NCI-H2029 treated with DMSO at 0.1 percent for 48 hours (cell line): ENCODE data around the gene ZC3H14.
"Not testable (repeated sequence)": the region's sequence is repeated elsewhere in the genome, so short reads cannot be mapped to it uniquely, and the experiment has no call there.

ENCODE experiments used
- DNase-seq: peaks from one replicate; lab custom pipeline; 2025; lab: John Stamatoyannopoulos, UW

The ZC3H14 gene

GRCh38 chr14:88562831-88563686 lies at the start of gene ZC3H14:
TSS of gene ZC3H14 (plus strand) at chr14:88563037. CDS start at chr14:88563134, 97 bp downstream.
- no peak for DNase-seq

GRCh38 chr14:88515499-88516221 lies 47.2 kb upstream of the ZC3H14 start:
- no peak for DNase-seq

GRCh38 chr14:88516861-88517357 lies 45.9 kb upstream of the ZC3H14 start:
- no peak for DNase-seq

GRCh38 chr14:88518592-88519512 lies 44.0 kb upstream of the ZC3H14 start:
- no peak for DNase-seq

GRCh38 chr14:88519907-88520306 lies 42.9 kb upstream of the ZC3H14 start:
- no peak for DNase-seq

- no peak for DNase-seq
Observed at GRCh38 chr14:88521818-88522217, 41.0 kb upstream of the ZC3H14 start.

GRCh38 chr14:88522393-88522792 lies 40.4 kb upstream of the ZC3H14 start:
- DNase-seq, result no peak

- DNase-seq, result not testable (repeated sequence)
Observed at GRCh38 chr14:88529889-88530288, 32.9 kb upstream of the ZC3H14 start.

GRCh38 chr14:88533064-88533602 lies 29.7 kb upstream of the ZC3H14 start:
- no peak for DNase-seq

- no peak for DNase-seq
Observed at GRCh38 chr14:88535149-88535548, 27.7 kb upstream of the ZC3H14 start.

GRCh38 chr14:88535813-88536212 lies 27.0 kb upstream of the ZC3H14 start:
- DNase-seq, result no peak

GRCh38 chr14:88541324-88541723 lies 21.5 kb upstream of the ZC3H14 start:
- DNase-seq, result no peak

GRCh38 chr14:88542857-88543795 lies 19.7 kb upstream of the ZC3H14 start:
- no peak for DNase-seq

GRCh38 chr14:88545256-88545655 lies 17.6 kb upstream of the ZC3H14 start:
- no peak for DNase-seq

- no peak for DNase-seq
Observed at GRCh38 chr14:88546621-88547385, 16.0 kb upstream of the ZC3H14 start.

- DNase-seq, result no peak
Observed at GRCh38 chr14:88547386-88547780, 15.5 kb upstream of the ZC3H14 start.

GRCh38 chr14:88550078-88550477 lies 12.8 kb upstream of the ZC3H14 start:
- DNase-seq, result no peak

- no peak for DNase-seq
Observed at GRCh38 chr14:88551094-88551870, 11.6 kb upstream of the ZC3H14 start.

GRCh38 chr14:88551980-88552431 lies 10.8 kb upstream of the ZC3H14 start:
- no peak for DNase-seq
